DOHH2 (cell line): ENCODE measurements around the gene ATXN2.

Source experiments
- CTCF ChIP-seq: fragments of 200-600 bp; sonication (generic); IDR thresholded peaks from one replicate; pipeline ENCODE4 v1.5.1; 2014; ENCODE audit warnings: antibody characterized with exemption, mild to moderate bottlenecking, low read depth, low read length; ENCODE audit not compliant: poor library complexity, severe bottlenecking
- EZH2phosphoT487 ChIP-seq: fragments of 200-600 bp; sonication (generic); IDR thresholded peaks from 2 replicates; pipeline ENCODE4 v1.6.1; 2017; ENCODE audit warnings: borderline replicate concordance, mild to moderate bottlenecking, antibody characterized with exemption, low read length, moderate library complexity, mixed read lengths

GRCh38 chr12:111580119-111580425 is 19.0 kb downstream of the ATXN2 start:
- no peak for TF ChIP-seq CTCF
- no peak for TF ChIP-seq EZH2phosphoT487
